Epithelial cell of esophagus (primary cell): ENCODE measurements around the gene SLC37A3.
A peak's percentile ranks its signal among the peaks of the same experiment; 100 is the strongest.
"Not testable (repeated sequence)": the region's sequence is repeated elsewhere in the genome, so short reads cannot be mapped to it uniquely, and the experiment has no call there.

Experiments used
- DNase-seq: peaks from one replicate; pipeline ENCODE4 v3.0.0; 2010; ENCODE audit warnings: low read depth
- H3K4me3 ChIP-seq: 2 replicates; pipeline ENCODE4 v1.5.1; 2011; ENCODE audit warnings: mild to moderate bottlenecking, low read length, control low read depth
- CTCF ChIP-seq: IDR thresholded peaks from 2 replicates; pipeline ENCODE4 v1.5.1; 2011; ENCODE audit warnings: low read depth, mild to moderate bottlenecking, low read length, control low read depth, inconsistent platforms; ENCODE audit not compliant: insufficient read depth; ENCODE audit errors: missing control alignments

The SLC37A3 gene

GRCh38 chr7:140417456-140418155 lies 19.3 kb upstream of the SLC37A3 start:
- no peak overlapping the region for H3K4me3 ChIP-seq
- DNase-seq = no peak
- no peak for TF ChIP-seq CTCF

GRCh38 chr7:140416560-140416959 lies 18.2 kb upstream of the SLC37A3 start:
- DNase-seq = no peak
- TF ChIP-seq CTCF = no peak
- no peak overlapping the region for H3K4me3 ChIP-seq

- not testable (repeated sequence) for H3K4me3 ChIP-seq, DNase-seq
Observed at GRCh38 chr7:140415816-140416215, 17.5 kb upstream of the SLC37A3 start.

GRCh38 chr7:140415361-140415760 lies 17.0 kb upstream of the SLC37A3 start:
- no peak for TF ChIP-seq CTCF
- no peak overlapping the region for H3K4me3 ChIP-seq
- no peak for DNase-seq

- DNase-seq = no peak
- H3K4me3 ChIP-seq = no peak overlapping the region
Observed at GRCh38 chr7:140404565-140405065, 6.3 kb upstream of the SLC37A3 start.

GRCh38 chr7:140403878-140404564 lies 5.7 kb upstream of the SLC37A3 start, which contains the start of gene RAB19:
Gene RAB19 (plus strand): TSS chr7:140404058. CDS start chr7:140407647, 3,589 bp downstream.
- peak within 1 kb of the TSS; percentile 59 for H3K4me3 ChIP-seq
- peak; percentile 29 for DNase-seq

More at GRCh38 chr7:140404565-140405065, 6.3 kb upstream of the SLC37A3 start:
- no peak for TF ChIP-seq CTCF

More at GRCh38 chr7:140403878-140404564, 5.7 kb upstream of the SLC37A3 start, which contains the start of gene RAB19:
- TF ChIP-seq CTCF = no peak
